ENCODE measurements around the gene NEK10.
A peak's percentile ranks its signal among the peaks of the same experiment; 100 is the strongest.

NEK10 gene

GRCh38 chr3:27326202-27326601 lies 43.0 kb downstream of the NEK10 start:
- no peaks in the 10 kb centered on the region for H3K9me2 ChIP-seq (replicated peaks; ENCODE audit: low read depth, low read length)
- no peaks in the 10 kb centered on the region for H3K36me3 ChIP-seq (ENCODE audit: insufficient read depth, low read length)
- H3F3A ChIP-seq (ENCODE audit: low read depth) = no peaks in the 10 kb centered on the region
- H4K20me1 ChIP-seq (ENCODE audit: insufficient read depth, low read length, poor library complexity, severe bottlenecking) = no peaks in the 10 kb centered on the region
- no peak overlapping the region for H3K9ac ChIP-seq (ENCODE audit: low read depth, low read length, poor library complexity, severe bottlenecking)
- H3K4me2 ChIP-seq (ENCODE audit: low read depth, low read length, poor library complexity, severe bottlenecking) = no peak overlapping the region
- H3K4me1 ChIP-seq (ENCODE audit: insufficient read depth, low read length, poor library complexity, severe bottlenecking) = no peaks in the 10 kb centered on the region
- no peak overlapping the region for H3K4me3 ChIP-seq (ENCODE audit: low read length, poor library complexity, severe bottlenecking)
- no peak for TF ChIP-seq EZH2phosphoT487 (IDR thresholded peaks at IDR 0.05; ENCODE audit: borderline replicate concordance)
- H3K79me2 ChIP-seq (ENCODE audit: insufficient read depth, low read length) = no peaks in the 10 kb centered on the region
- H3K27me3 ChIP-seq (ENCODE audit: insufficient read depth, low read length, poor library complexity, severe bottlenecking) = no peaks in the 10 kb centered on the region
- peaks cover 4% of the 10 kb centered on the region; the same call in 1 of the 2 replicates for H3K9me3 ChIP-seq (ENCODE audit: insufficient read depth, low read depth, low read length)
- no peak overlapping the region for H2AFZ ChIP-seq (ENCODE audit: low read length)

GRCh38 chr3:27325419-27325818 lies 43.8 kb downstream of the NEK10 start:
- H3K4me1 ChIP-seq (ENCODE audit: insufficient read depth, low read length, poor library complexity, severe bottlenecking) = no peaks in the 10 kb centered on the region
- no peaks in the 10 kb centered on the region for H3F3A ChIP-seq (ENCODE audit: low read depth)
- peaks cover 4% of the 10 kb centered on the region; the same call in 1 of the 2 replicates for H3K9me3 ChIP-seq (ENCODE audit: insufficient read depth, low read depth, low read length)
- H3K27me3 ChIP-seq (ENCODE audit: insufficient read depth, low read length, poor library complexity, severe bottlenecking) = no peaks in the 10 kb centered on the region
- no peak overlapping the region for H3K4me2 ChIP-seq (ENCODE audit: low read depth, low read length, poor library complexity, severe bottlenecking)
- H3K79me2 ChIP-seq (ENCODE audit: insufficient read depth, low read length) = no peaks in the 10 kb centered on the region
- H3K4me3 ChIP-seq (ENCODE audit: low read length, poor library complexity, severe bottlenecking) = no peak overlapping the region
- no peaks in the 10 kb centered on the region for H3K9me2 ChIP-seq (replicated peaks; ENCODE audit: low read depth, low read length)
- no peaks in the 10 kb centered on the region for H3K36me3 ChIP-seq (ENCODE audit: insufficient read depth, low read length)
- H3K9ac ChIP-seq (ENCODE audit: low read depth, low read length, poor library complexity, severe bottlenecking) = no peak overlapping the region
- TF ChIP-seq EZH2phosphoT487 (IDR thresholded peaks at IDR 0.05; ENCODE audit: borderline replicate concordance) (no peak), CTCF (conservative IDR thresholded peaks at IDR 0.05; ENCODE audit: low read length) (peak; percentile 53)
- no peaks in the 10 kb centered on the region for H4K20me1 ChIP-seq (ENCODE audit: insufficient read depth, low read length, poor library complexity, severe bottlenecking)
- H2AFZ ChIP-seq (ENCODE audit: low read length) = no peak overlapping the region

GRCh38 chr3:27324686-27325085 lies 44.5 kb downstream of the NEK10 start:
- Histone ChIP-seq H3F3A (ENCODE audit: low read depth) (no peaks in the 10 kb centered on the region), H3K9me2 (replicated peaks; ENCODE audit: low read depth, low read length) (no peaks in the 10 kb centered on the region), H3K4me3 (ENCODE audit: low read length, poor library complexity, severe bottlenecking) (no peak overlapping the region), H3K36me3 (ENCODE audit: insufficient read depth, low read length) (no peaks in the 10 kb centered on the region), H4K20me1 (ENCODE audit: insufficient read depth, low read length, poor library complexity, severe bottlenecking) (no peaks in the 10 kb centered on the region), H3K4me2 (ENCODE audit: low read depth, low read length, poor library complexity, severe bottlenecking) (no peak overlapping the region), H3K9me3 (ENCODE audit: insufficient read depth, low read depth, low read length) (peaks cover 4% of the 10 kb centered on the region; the same call in 1 of the 2 replicates), H3K4me1 (ENCODE audit: insufficient read depth, low read length, poor library complexity, severe bottlenecking) (no peaks in the 10 kb centered on the region), H3K9ac (ENCODE audit: low read depth, low read length, poor library complexity, severe bottlenecking) (no peak overlapping the region), H3K27me3 (ENCODE audit: insufficient read depth, low read length, poor library complexity, severe bottlenecking) (no peaks in the 10 kb centered on the region), H2AFZ (ENCODE audit: low read length) (no peak overlapping the region), H3K79me2 (ENCODE audit: insufficient read depth, low read length) (no peaks in the 10 kb centered on the region)
- TF ChIP-seq EZH2phosphoT487 (IDR thresholded peaks at IDR 0.05; ENCODE audit: borderline replicate concordance) (no peak), CTCF (conservative IDR thresholded peaks at IDR 0.05; ENCODE audit: low read length) (no peak)

GRCh38 chr3:27323087-27323570 lies 46.1 kb downstream of the NEK10 start:
- H3K4me1 ChIP-seq (ENCODE audit: insufficient read depth, low read length, poor library complexity, severe bottlenecking) = no peaks in the 10 kb centered on the region
- H3F3A ChIP-seq (ENCODE audit: low read depth) = no peaks in the 10 kb centered on the region
- H3K4me2 ChIP-seq (ENCODE audit: low read depth, low read length, poor library complexity, severe bottlenecking) = no peak overlapping the region
- no peaks in the 10 kb centered on the region for H3K9me2 ChIP-seq (replicated peaks; ENCODE audit: low read depth, low read length)
- H3K27me3 ChIP-seq (ENCODE audit: insufficient read depth, low read length, poor library complexity, severe bottlenecking) = no peaks in the 10 kb centered on the region
- no peaks in the 10 kb centered on the region for H3K79me2 ChIP-seq (ENCODE audit: insufficient read depth, low read length)
- H4K20me1 ChIP-seq (ENCODE audit: insufficient read depth, low read length, poor library complexity, severe bottlenecking) = no peaks in the 10 kb centered on the region
- no peak overlapping the region for H2AFZ ChIP-seq (ENCODE audit: low read length)
- no peaks in the 10 kb centered on the region for H3K9me3 ChIP-seq (ENCODE audit: insufficient read depth, low read depth, low read length)
- no peak overlapping the region for H3K4me3 ChIP-seq (ENCODE audit: low read length, poor library complexity, severe bottlenecking)
- H3K9ac ChIP-seq (ENCODE audit: low read depth, low read length, poor library complexity, severe bottlenecking) = no peak overlapping the region
- H3K36me3 ChIP-seq (ENCODE audit: insufficient read depth, low read length) = no peaks in the 10 kb centered on the region
- no peak for TF ChIP-seq EZH2phosphoT487 (IDR thresholded peaks at IDR 0.05; ENCODE audit: borderline replicate concordance)
- TF ChIP-seq CTCF (conservative IDR thresholded peaks at IDR 0.05; ENCODE audit: low read length) = no peak

Measured in Loucy (cell line).